Endothelial cell of umbilical vein (primary cell): ENCODE data around the gene PRKAG1. TPM values are rescaled to one million over a fixed set of nuclear protein-coding genes. Genes with fewer than 3 reads are reported as not detected.

Source experiments
- BruUV-seq: library from RNA; stranded (reverse); fragments of 400-500 nt; replicated peaks from 2 replicates; lab custom pipeline; 2021; lab: Mats Ljungman, UMichigan
- CTCF ChIA-PET: fragments of 300-600, 350-600 bp; sonication (Branson Sonifier 250); formaldehyde crosslinking; loops from one replicate; lab custom pipeline; 2021; ENCODE audit warnings: antibody characterized with exemption, inconsistent platforms; lab: Charles Lee
- POLR2A ChIA-PET: fragments of 300-600, 350-600 bp; sonication (Branson Sonifier 250); formaldehyde crosslinking; loops from one replicate; lab custom pipeline; 2021; ENCODE audit warnings: antibody characterized with exemption, inconsistent platforms; lab: Charles Lee
- DNase-seq: peaks from one replicate; pipeline ENCODE4 v3.0.0-alpha.2; 2011; ENCODE audit warnings: low read depth, low spot score
- FAIRE-seq: peaks from 2 replicates; lab custom pipeline; 2011; peaks lifted over from hg19 to GRCh38; lab: Jason Lieb, UNC
- H2AFZ ChIP-seq: 2 replicates; pipeline ENCODE4 v1.6.0; 2012; ENCODE audit warnings: low read depth, low read length, control low read depth, inconsistent platforms
- H3K27ac ChIP-seq: 2 replicates; pipeline ENCODE4 v1.5.1; 2011; ENCODE audit warnings: low read depth, mild to moderate bottlenecking, control low read depth, low read length, moderate library complexity; ENCODE audit not compliant: insufficient read depth
- H3K27me3 ChIP-seq, 2 experiments: 2 replicates each; pipeline versions ENCODE4 v1.6.0 to v1.6.1; 2011; ENCODE audit warnings: low read length in 2 of 2, mixed read lengths in 1 of 2; ENCODE audit not compliant: control insufficient read depth in 2 of 2, insufficient read depth in 2 of 2
- H3K36me3 ChIP-seq, 2 experiments: 2 replicates in 1 of 2; 3 replicates in 1 of 2; pipeline ENCODE4 v1.5.1; 2011; ENCODE audit warnings: low read length in 2 of 2, mild to moderate bottlenecking in 1 of 2, moderate library complexity in 1 of 2; ENCODE audit not compliant: control insufficient read depth in 2 of 2, insufficient read depth in 2 of 2; ENCODE audit errors: extremely low read depth in 1 of 2
- H3K4me1 ChIP-seq: 3 replicates; pipeline ENCODE4 v1.5.1; 2011; ENCODE audit warnings: mild to moderate bottlenecking, low read length; ENCODE audit not compliant: control insufficient read depth, insufficient read depth; ENCODE audit errors: extremely low read depth
- H3K4me2 ChIP-seq: 2 replicates; pipeline ENCODE4 v1.6.1; 2011; ENCODE audit warnings: low read length, control low read depth, mixed read lengths; ENCODE audit not compliant: insufficient read depth
- H3K4me3 ChIP-seq, 3 experiments: fragments of 200-600 bp in 1 of 3; sonication (generic), shearing (Covaris generic) in 1 of 3; replicated peaks in 1 of 3; 2 replicates each; pipeline ENCODE4 v1.5.1; 2011 to 2016; ENCODE audit warnings: control low read depth in 3 of 3, low read length in 3 of 3, mild to moderate bottlenecking in 2 of 3, inconsistent platforms in 1 of 3, low read depth in 1 of 3, moderate library complexity in 1 of 3; ENCODE audit not compliant: insufficient read depth in 1 of 3
- H3K79me2 ChIP-seq: 2 replicates; pipeline ENCODE4 v1.6.0; 2012; ENCODE audit warnings: low read length, inconsistent platforms; ENCODE audit not compliant: control insufficient read depth, insufficient read depth
- H3K9ac ChIP-seq: replicated peaks from 2 replicates; pipeline ENCODE3; 2011; ENCODE audit warnings: low read length, control low read depth; ENCODE audit not compliant: insufficient read depth; ENCODE audit errors: extremely low read depth
- H3K9me1 ChIP-seq: replicated peaks from 3 replicates; pipeline ENCODE4 v1.6.0; 2011; ENCODE audit warnings: mild to moderate bottlenecking, low read length; ENCODE audit not compliant: control insufficient read depth, insufficient read depth; ENCODE audit errors: extremely low read depth
- H3K9me3 ChIP-seq: replicated peaks from 2 replicates; pipeline ENCODE4 v1.5.1; 2012; ENCODE audit warnings: low read length, inconsistent platforms; ENCODE audit not compliant: control insufficient read depth, insufficient read depth
- H4K20me1 ChIP-seq: replicated peaks from 2 replicates; pipeline ENCODE3; 2011; ENCODE audit warnings: mild to moderate bottlenecking, low read length; ENCODE audit not compliant: control insufficient read depth, insufficient read depth; ENCODE audit errors: extremely low read depth
- CTCF ChIP-seq, 2 donors: IDR thresholded peaks; 1 replicate in 1 of 2; 2 replicates in 1 of 2; pipeline ENCODE4 v1.5.1; 2011; ENCODE audit warnings: low read length in 2 of 2, mild to moderate bottlenecking in 2 of 2, moderate library complexity in 2 of 2, control low read depth in 1 of 2, inconsistent platforms in 1 of 2, low read depth in 1 of 2; ENCODE audit not compliant: insufficient read depth in 1 of 2; ENCODE audit errors: extremely low read depth in 1 of 2
- EZH2 ChIP-seq: IDR thresholded peaks from 2 replicates; pipeline ENCODE4 v1.6.1; 2012; ENCODE audit warnings: borderline replicate concordance, low read depth, mild to moderate bottlenecking, moderate library complexity, low read length, inconsistent platforms; ENCODE audit not compliant: severe bottlenecking
- FOS ChIP-seq: IDR thresholded peaks from 2 replicates; pipeline ENCODE4 v1.6.1; 2011; ENCODE audit warnings: mild to moderate bottlenecking, low read length, moderate library complexity, borderline replicate concordance; ENCODE audit not compliant: insufficient read depth
- JUN ChIP-seq: IDR thresholded peaks from 2 replicates; pipeline ENCODE4 v1.6.1; 2011; ENCODE audit warnings: borderline replicate concordance, low read depth; ENCODE audit not compliant: insufficient read length, insufficient read depth
- MAX ChIP-seq: IDR thresholded peaks from 2 replicates; pipeline ENCODE4 v1.6.1; 2011; ENCODE audit not compliant: insufficient read depth, insufficient read length
- MYC ChIP-seq: IDR thresholded peaks from one replicate; pipeline ENCODE4 v1.6.1; 2011; ENCODE audit warnings: mild to moderate bottlenecking, low read depth, low read length
- POLR2A ChIP-seq: IDR thresholded peaks from 2 replicates; pipeline ENCODE4 v1.6.1; 2012; ENCODE audit warnings: low read depth, mild to moderate bottlenecking, control low read depth, low read length
- POLR2AphosphoS5 ChIP-seq: IDR thresholded peaks from 2 replicates; pipeline ENCODE4 v1.6.1; 2012; ENCODE audit warnings: low read depth, mild to moderate bottlenecking, control low read depth, low read length, moderate library complexity; ENCODE audit not compliant: insufficient read depth
- dilution Hi-C: fragments of 300-500 bp; cut with MboI; formaldehyde crosslinking; loops from one replicate; pipeline ENCODE4 v1.15.0; 2019; ENCODE audit warnings: low sequenced_read_pairs; ENCODE audit not compliant: extremely low pct_ligation_motif_present
- intact Hi-C: fragments of 100-400 bp; cut with micrococcal nuclease; formaldehyde crosslinking; loops from one replicate; pipeline ENCODE4 v1.10.0; 2022
- polyA plus RNA-seq, 4 experiments: library from polyadenylated mRNA; depleted of rRNA in 3 of 4; stranded (reverse) in 3 of 4; unstranded in 1 of 4; fragments of >200 nt; gene quantifications; 2 replicates each; pipeline versions ENCODE4 v1.2.1 to v1.2.3, GENCODE V29; 2011 to 2012; ENCODE audit warnings: missing spikeins in 1 of 4
- total RNA-seq: library from RNA; stranded (reverse); gene quantifications from 2 replicates; pipeline ENCODE4 v1.2.3, GENCODE V29; 2021

Gene PRKAG1
- total and polyA plus RNA-seq, 2 donors (not counting 3 experiments of a cell fraction or from before 2014, with no cell fraction given) = 52.1 to 54.9 TPM

- H3K4me2 ChIP-seq = no peak overlapping the region
- no peak overlapping the region for H3K4me3 ChIP-seq
- no peak overlapping the region for H3K9ac ChIP-seq
- H4K20me1 ChIP-seq = peaks cover 2% of the 10 kb centered on the region
- H3K27me3 ChIP-seq = no peaks in the 10 kb centered on the region
- H3K9me1 ChIP-seq = no peaks in the 10 kb centered on the region
- peaks cover 42 to 80% of the 10 kb centered on the region in 2 experiments for H3K36me3 ChIP-seq
- H3K4me1 ChIP-seq = peaks cover 16% of the 10 kb centered on the region
- no peak overlapping the region for H2AFZ ChIP-seq
- DNase-seq (no peak), FAIRE-seq (no peak)
- peaks cover 54% of the 10 kb centered on the region for H3K79me2 ChIP-seq
- dilution Hi-C loops (no loop called here), intact Hi-C loops (no loop called here)
- no peak overlapping the region for H3K27ac ChIP-seq
- ChIA-PET CTCF (no interaction called here), POLR2A (no interaction called here)
- TF ChIP-seq EZH2 (no peak), JUN (no peak), MYC (no peak), MAX (no peak), POLR2A (no peak)
- no TSS peak for BruUV-seq
- H3K9me3 ChIP-seq = no peaks in the 10 kb centered on the region
Measured at GRCh38 chr12:49051373-49051764, 32.8 kb upstream of the PRKAG1 start.

- Histone ChIP-seq H4K20me1 (peaks cover 2% of the 10 kb centered on the region), H2AFZ (no peak overlapping the region), H3K9me3 (no peaks in the 10 kb centered on the region), H3K4me1 (peaks cover 10% of the 10 kb centered on the region), H3K27me3 (no peaks in the 10 kb centered on the region), H3K36me3 (peaks cover 47 to 87% of the 10 kb centered on the region in 2 experiments), H3K9ac (no peak overlapping the region), H3K4me2 (no peak overlapping the region), H3K9me1 (no peaks in the 10 kb centered on the region), H3K4me3 (no peak overlapping the region), H3K79me2 (peaks cover 48% of the 10 kb centered on the region), H3K27ac (no peak overlapping the region)
- no TSS peak for BruUV-seq
- no peak for TF ChIP-seq CTCF (IDR thresholded peaks at IDR 0.05; ENCODE audit: extremely low read depth in 1 of 2, insufficient read depth in 1 of 2, low read depth in 1 of 2, low read length in 2 of 2)
- no peak for TF ChIP-seq FOS
- no peak for TF ChIP-seq POLR2A
- no peak for TF ChIP-seq POLR2AphosphoS5
- TF ChIP-seq JUN = no peak
- no peak for TF ChIP-seq MYC
- TF ChIP-seq MAX = no peak
- TF ChIP-seq EZH2 = no peak
- ChIA-PET POLR2A (interaction anchor here (0.6 kb wide), 1 partner anchor 84 kb away, joined by 5 read pairs; no protein-coding TSS in a partner anchor), CTCF (no interaction called here)
- intact Hi-C loops = no loop called here
- no peak for DNase-seq
- dilution Hi-C loops = no loop called here
- no peak for FAIRE-seq
Measured at GRCh38 chr12:49050507-49051372, 32.2 kb upstream of the PRKAG1 start.
